GM12878 (cell line): ENCODE data around the gene ERCC1. TPM values are rescaled to one million over a fixed set of nuclear protein-coding genes. Genes with fewer than 3 reads are reported as not detected.

Experiments used
- ASH2L ChIP-seq: fragments of 300-600, 200-600 bp; sonication (generic); IDR thresholded peaks from 2 replicates; pipeline ENCODE4 v1.6.1; 2017; ENCODE audit warnings: low read depth, mild to moderate bottlenecking, borderline replicate concordance
- ATF7 ChIP-seq: fragments of 450-650 bp; IDR thresholded peaks from 2 replicates; pipeline ENCODE4 v1.6.1; 2016; ENCODE audit warnings: low read depth, mild to moderate bottlenecking
- BCL11A ChIP-seq: IDR thresholded peaks from 2 replicates; pipeline ENCODE4 v1.6.1; 2011; ENCODE audit warnings: low read depth, low read length
- CBX3 ChIP-seq: fragments of 200-600 bp; sonication (generic); IDR thresholded peaks from 2 replicates; pipeline ENCODE4 v1.6.1; 2016; ENCODE audit warnings: low read depth, borderline replicate concordance
- CEBPZ ChIP-seq: fragments of 150-350 bp; IDR thresholded peaks from 2 replicates; pipeline ENCODE4 v1.6.1; 2016; ENCODE audit warnings: low read depth, low read length
- CHD2 ChIP-seq: IDR thresholded peaks from 2 replicates; pipeline ENCODE4 v1.6.1; 2011; ENCODE audit warnings: low read depth, low read length, improper control_type of control experiment, borderline replicate concordance
- FOXK2 ChIP-seq: fragments of 450-650 bp; IDR thresholded peaks from 2 replicates; pipeline ENCODE4 v1.6.1; 2017; ENCODE audit warnings: mild to moderate bottlenecking, moderate library complexity
- FOXM1 ChIP-seq: IDR thresholded peaks from 2 replicates; pipeline ENCODE4 v1.6.1; 2012; ENCODE audit warnings: low read depth, mild to moderate bottlenecking, inconsistent platforms, low read length, moderate library complexity
- IRF4 ChIP-seq: IDR thresholded peaks from 2 replicates; pipeline ENCODE4 v1.6.1; 2011; ENCODE audit warnings: low read depth, low read length
- JUNB ChIP-seq: IDR thresholded peaks from 2 replicates; pipeline ENCODE4 v1.6.1; 2016; ENCODE audit warnings: antibody characterized with exemption, mild to moderate bottlenecking
- NBN ChIP-seq: fragments of 450-650 bp; IDR thresholded peaks from 2 replicates; pipeline ENCODE4 v1.6.1; 2016
- RAD51 ChIP-seq: fragments of 450-650 bp; IDR thresholded peaks from 2 replicates; pipeline ENCODE4 v1.6.1; 2016; ENCODE audit warnings: moderate library complexity, mild to moderate bottlenecking, inconsistent platforms
- SIN3A ChIP-seq: IDR thresholded peaks from 2 replicates; pipeline ENCODE4 v1.6.1; 2012; ENCODE audit warnings: low read depth, low read length, improper control_type of control experiment
- SIX5 ChIP-seq: IDR thresholded peaks from 2 replicates; pipeline ENCODE4 v1.6.1; 2011; ENCODE audit warnings: mild to moderate bottlenecking, low read depth, low read length, moderate library complexity; ENCODE audit not compliant: severe bottlenecking
- SP1 ChIP-seq: IDR thresholded peaks from one replicate; pipeline ENCODE4 v1.6.1; 2011; ENCODE audit warnings: low read depth, low read length
- SUZ12 ChIP-seq: fragments of 200-600 bp; sonication (generic); IDR thresholded peaks from one replicate; pipeline ENCODE4 v1.6.1; 2018; ENCODE audit warnings: antibody characterized with exemption, mild to moderate bottlenecking; ENCODE audit not compliant: unreplicated experiment
- TAF1 ChIP-seq: IDR thresholded peaks from 2 replicates; pipeline ENCODE4 v1.6.1; 2011; ENCODE audit warnings: mild to moderate bottlenecking, low read depth, low read length, borderline replicate concordance
- TARDBP ChIP-seq: IDR thresholded peaks from 2 replicates; pipeline ENCODE4 v1.6.1; 2016; ENCODE audit warnings: borderline replicate concordance
- TCF3 ChIP-seq: IDR thresholded peaks from 2 replicates; pipeline ENCODE4 v1.6.1; 2012; ENCODE audit warnings: low read depth, mild to moderate bottlenecking, low read length, borderline replicate concordance; ENCODE audit not compliant: insufficient read depth
- USF1 ChIP-seq: IDR thresholded peaks from 2 replicates; pipeline ENCODE4 v1.6.1; 2011; ENCODE audit warnings: borderline replicate concordance, low read depth, mild to moderate bottlenecking, moderate library complexity, mixed read lengths, low read length; ENCODE audit not compliant: insufficient read depth; ENCODE audit errors: extremely low read length
- WRNIP1 ChIP-seq: IDR thresholded peaks from 2 replicates; pipeline ENCODE4 v1.6.1; 2011; ENCODE audit warnings: low read depth, low read length, improper control_type of control experiment, borderline replicate concordance
- YBX1 ChIP-seq: fragments of 450-650 bp; IDR thresholded peaks from 2 replicates; pipeline ENCODE4 v1.6.1; 2016; ENCODE audit warnings: antibody characterized with exemption
- ZBTB11 ChIP-seq: fragments of 450-650 bp; formaldehyde crosslinking; IDR thresholded peaks from 2 replicates; pipeline ENCODE4 v1.5.0; 2022; ENCODE audit warnings: mild to moderate bottlenecking, missing genetic modification characterization
- ZNF217 ChIP-seq: fragments of 450-650 bp; IDR thresholded peaks from 2 replicates; pipeline ENCODE4 v1.6.1; 2017; ENCODE audit warnings: antibody characterized with exemption, mild to moderate bottlenecking
- ZNF274 ChIP-seq: IDR thresholded peaks from one replicate; pipeline ENCODE4 v1.8.0; 2011; ENCODE audit not compliant: insufficient read length, insufficient read depth
- ZNF384 ChIP-seq: IDR thresholded peaks from 2 replicates; pipeline ENCODE4 v1.6.1; 2012; ENCODE audit warnings: low read depth, mild to moderate bottlenecking, low read length, improper control_type of control experiment, borderline replicate concordance
- polyA plus RNA-seq, 11 experiments: library from polyadenylated mRNA; depleted of rRNA in 4 of 11; unstranded in 6 of 11; stranded (reverse) in 5 of 11; fragments of >200 nt; fragmentation: Nextera tagmentation in 4 of 11; fragmentation: Illumina TruSeq in 1 of 11; extraction: Ambion mirVana in 4 of 11; extraction: Trizol in 1 of 11; gene quantifications; 1 replicate in 1 of 11; 2 replicates in 10 of 11; pipeline versions ENCODE4 v1.2.1 to v1.2.3, GENCODE V29; 2011 to 2016; ENCODE audit warnings: inconsistent platforms in 2 of 11, missing spikeins in 2 of 11, low read depth in 1 of 11
- total RNA-seq, 4 experiments: library from RNA; depleted of rRNA in 3 of 4; stranded (reverse); fragments of >200 nt in 3 of 4; fragmentation: Illumina TruSeq in 1 of 4; extraction: Trizol in 1 of 4; gene quantifications; 2 replicates each; pipeline versions ENCODE4 v1.2.1 to v1.2.3, GENCODE V29; 2013 to 2021

The ERCC1 gene
- total and polyA plus RNA-seq, 10 of the 15 experiments (the other 5 are each of a cell fraction or from before 2014, with no cell fraction given) = 14.7 to 104 (median 61.1) TPM

- TF ChIP-seq ZBTB11 (CRISPR knock-in tag) = no peak
- TF ChIP-seq ATF7 = no peak
- peak; percentile 16 for TF ChIP-seq SIX5
- TF ChIP-seq SUZ12 = no peak
- TF ChIP-seq ZNF274 = no peak
- no peak for TF ChIP-seq CBX3
- 0 out of 2 replicates have a peak, but pooled peaks have one; percentile 2 for TF ChIP-seq TCF3
- TF ChIP-seq TAF1 = no peak
- no peak for TF ChIP-seq BCL11A
- TF ChIP-seq NBN = no peak
- 0 out of 2 replicates have a peak, but pooled peaks have one; percentile 32 for TF ChIP-seq SIN3A
- peak; percentile 75 for TF ChIP-seq FOXM1
- no peak for TF ChIP-seq WRNIP1
- TF ChIP-seq TARDBP = no peak; the same call in 1 of the 2 replicates
- no peak for TF ChIP-seq IRF4
- TF ChIP-seq SP1 = no peak
- no peak for TF ChIP-seq RAD51
- no peak for TF ChIP-seq ZNF384
- TF ChIP-seq ZNF217 = no peak; the same call in 1 of the 2 replicates
- no peak for TF ChIP-seq FOXK2
- TF ChIP-seq CHD2 = no peak; the same call in 1 of the 2 replicates
- no peak for TF ChIP-seq YBX1
- no peak for TF ChIP-seq USF1
- TF ChIP-seq ASH2L = peak; percentile 78; the same call in 1 of the 2 replicates
- TF ChIP-seq CEBPZ = no peak
- no peak for TF ChIP-seq JUNB
Observed at GRCh38 chr19:45439569-45440258, 16.0 kb upstream of the ERCC1 start (continued).
